SK-N-SH treated with all-trans-retinoic acid at 6 μM for 48 hours (cell line): Measurements from ENCODE around the gene CLOCK.

Experiments used
- ATAC-seq: fragments of 200-7000 bp; cut with Tn5 transposase; 3 replicates; pipeline ENCODE4 v1.9.1; 2020; ENCODE audit warnings: mild to moderate bottlenecking, moderate library complexity
- CSDC2 ChIP-seq: fragments of 250-450 bp; sonication (Bioruptor Pico); IDR thresholded peaks from 2 replicates; pipeline ENCODE4 v1.5.0; 2020; ENCODE audit warnings: mild to moderate bottlenecking, moderate library complexity
- ESRRG ChIP-seq: fragments of 250-450 bp; sonication (Bioruptor Pico); IDR thresholded peaks from 2 replicates; pipeline ENCODE4 v1.6.1; 2021; ENCODE audit warnings: mild to moderate bottlenecking
- GLIS3 ChIP-seq: fragments of 250-450 bp; sonication (Bioruptor Pico); IDR thresholded peaks from 2 replicates; pipeline ENCODE4 v1.5.0; 2020; ENCODE audit warnings: mild to moderate bottlenecking, moderate library complexity
- ISL1 ChIP-seq: fragments of 250-450 bp; sonication (Bioruptor Pico); IDR thresholded peaks from 2 replicates; pipeline ENCODE4 v2.1.2; 2022; ENCODE audit warnings: mild to moderate bottlenecking, moderate library complexity
- OSR1 ChIP-seq: fragments of 250-450 bp; sonication (Bioruptor Pico); IDR thresholded peaks from 2 replicates; pipeline ENCODE4 v1.8.0; 2022; ENCODE audit warnings: moderate library complexity, mild to moderate bottlenecking, inconsistent platforms
- PATZ1 ChIP-seq: fragments of 250-450 bp; sonication (Bioruptor Pico); IDR thresholded peaks from 2 replicates; pipeline ENCODE4 v1.8.0; 2020; ENCODE audit warnings: mild to moderate bottlenecking, moderate library complexity, borderline replicate concordance
- RARB ChIP-seq: fragments of 250-450 bp; sonication (Bioruptor Pico); IDR thresholded peaks from 2 replicates; pipeline ENCODE4 v1.8.0; 2021; ENCODE audit warnings: mild to moderate bottlenecking, moderate library complexity
- SNAI2 ChIP-seq: fragments of 250-450 bp; sonication (Bioruptor Pico); IDR thresholded peaks from 2 replicates; pipeline ENCODE4 v1.5.0; 2020; ENCODE audit warnings: mild to moderate bottlenecking, moderate library complexity
- TCF4 ChIP-seq: fragments of 250-450 bp; sonication (Bioruptor Pico); IDR thresholded peaks from 2 replicates; pipeline ENCODE4 v1.8.0; 2021; ENCODE audit warnings: mild to moderate bottlenecking, moderate library complexity, borderline replicate concordance
- TOX ChIP-seq: fragments of 250-450 bp; sonication (Bioruptor Pico); IDR thresholded peaks from 2 replicates; pipeline ENCODE4 v1.8.0; 2021; ENCODE audit warnings: mild to moderate bottlenecking, moderate library complexity, borderline replicate concordance
- ZC3H10 ChIP-seq: fragments of 250-450 bp; sonication (Bioruptor Pico); IDR thresholded peaks from 2 replicates; pipeline ENCODE4 v1.5.1; 2021; ENCODE audit warnings: mild to moderate bottlenecking, moderate library complexity
- ZFP3 ChIP-seq: fragments of 250-450 bp; sonication (Bioruptor Pico); IDR thresholded peaks from 2 replicates; pipeline ENCODE4 v1.5.0; 2020; ENCODE audit warnings: mild to moderate bottlenecking, moderate library complexity
- ZNF565 ChIP-seq: fragments of 450-650 bp; formaldehyde crosslinking; conservative IDR thresholded peaks from 2 replicates; pipeline ENCODE4 v1.5.0; 2020; ENCODE audit warnings: low read depth, mild to moderate bottlenecking, moderate library complexity
- ZNF70 ChIP-seq: fragments of 450-650 bp; formaldehyde crosslinking; IDR thresholded peaks from 2 replicates; pipeline ENCODE4 v1.5.0; 2020; ENCODE audit warnings: mild to moderate bottlenecking, moderate library complexity
- TF ChIP-seq, protein P1 (sequence below): fragments of 250-450 bp; sonication (Bioruptor Pico); IDR thresholded peaks from 2 replicates; pipeline ENCODE4 v1.5.1; 2021; ENCODE audit warnings: mild to moderate bottlenecking, moderate library complexity
- TF ChIP-seq, protein P2 (sequence below): fragments of 250-450 bp; sonication (Bioruptor Pico); IDR thresholded peaks from 2 replicates; pipeline ENCODE4 v1.5.1; 2020; ENCODE audit warnings: low read depth, mild to moderate bottlenecking, moderate library complexity
- TF ChIP-seq, protein P3 (sequence below): fragments of 250-450 bp; sonication (Bioruptor Pico); IDR thresholded peaks from 2 replicates; pipeline ENCODE4 v1.8.0; 2021; ENCODE audit warnings: low read depth, mild to moderate bottlenecking, moderate library complexity, borderline replicate concordance

The CLOCK gene

DNA sequence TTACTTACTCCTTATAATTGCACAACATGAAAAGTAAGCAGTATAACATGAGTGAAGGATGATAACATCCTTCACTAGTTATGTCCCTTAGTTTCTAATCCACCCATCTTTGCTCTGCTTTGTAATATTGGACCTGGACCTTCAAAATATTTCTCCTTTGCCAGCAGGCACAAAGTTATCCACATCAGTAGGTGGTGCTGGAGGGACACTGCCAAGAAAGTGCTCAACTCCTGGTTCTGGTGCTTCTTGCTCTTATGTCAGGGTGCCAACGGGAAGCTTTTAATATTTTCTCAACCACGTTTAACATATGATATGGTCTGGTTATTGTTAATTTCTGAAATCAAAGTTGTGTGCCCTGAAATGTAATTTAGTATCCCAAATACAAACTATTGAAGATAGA is 101.9 kb downstream of the CLOCK start:
- ATAC-seq = peak; percentile 59
- TF ChIP-seq GLIS3 (CRISPR knock-in tag) = no peak
- no peak for TF ChIP-seq ISL1 (CRISPR knock-in tag)
- TF ChIP-seq OSR1 (CRISPR knock-in tag) = no peak
- TF ChIP-seq ESRRG (CRISPR knock-in tag) = no peak
- TF ChIP-seq, protein P1, sequence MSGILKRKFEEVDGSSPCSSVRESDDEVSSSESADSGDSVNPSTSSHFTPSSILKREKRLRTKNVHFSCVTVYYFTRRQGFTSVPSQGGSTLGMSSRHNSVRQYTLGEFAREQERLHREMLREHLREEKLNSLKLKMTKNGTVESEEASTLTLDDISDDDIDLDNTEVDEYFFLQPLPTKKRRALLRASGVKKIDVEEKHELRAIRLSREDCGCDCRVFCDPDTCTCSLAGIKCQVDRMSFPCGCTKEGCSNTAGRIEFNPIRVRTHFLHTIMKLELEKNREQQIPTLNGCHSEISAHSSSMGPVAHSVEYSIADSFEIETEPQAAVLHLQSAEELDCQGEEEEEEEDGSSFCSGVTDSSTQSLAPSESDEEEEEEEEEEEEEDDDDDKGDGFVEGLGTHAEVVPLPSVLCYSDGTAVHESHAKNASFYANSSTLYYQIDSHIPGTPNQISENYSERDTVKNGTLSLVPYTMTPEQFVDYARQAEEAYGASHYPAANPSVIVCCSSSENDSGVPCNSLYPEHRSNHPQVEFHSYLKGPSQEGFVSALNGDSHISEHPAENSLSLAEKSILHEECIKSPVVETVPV (CRISPR knock-in tag) = no peak
- no peak for TF ChIP-seq RARB (CRISPR knock-in tag)
- no peak for TF ChIP-seq ZNF565
- TF ChIP-seq CSDC2 (CRISPR knock-in tag) = no peak
- no peak for TF ChIP-seq TOX
- no peak for TF ChIP-seq PATZ1
- no peak for TF ChIP-seq ZNF70

GRCh38 chr4:55442541-55442940 is 104.2 kb downstream of the CLOCK start:
- peak; percentile 16; the same call in 1 of the 3 replicates for ATAC-seq
- TF ChIP-seq OSR1 (CRISPR knock-in tag) (no peak), ESRRG (CRISPR knock-in tag) (no peak), ZNF565 (no peak)
- TF ChIP-seq, protein P2, sequence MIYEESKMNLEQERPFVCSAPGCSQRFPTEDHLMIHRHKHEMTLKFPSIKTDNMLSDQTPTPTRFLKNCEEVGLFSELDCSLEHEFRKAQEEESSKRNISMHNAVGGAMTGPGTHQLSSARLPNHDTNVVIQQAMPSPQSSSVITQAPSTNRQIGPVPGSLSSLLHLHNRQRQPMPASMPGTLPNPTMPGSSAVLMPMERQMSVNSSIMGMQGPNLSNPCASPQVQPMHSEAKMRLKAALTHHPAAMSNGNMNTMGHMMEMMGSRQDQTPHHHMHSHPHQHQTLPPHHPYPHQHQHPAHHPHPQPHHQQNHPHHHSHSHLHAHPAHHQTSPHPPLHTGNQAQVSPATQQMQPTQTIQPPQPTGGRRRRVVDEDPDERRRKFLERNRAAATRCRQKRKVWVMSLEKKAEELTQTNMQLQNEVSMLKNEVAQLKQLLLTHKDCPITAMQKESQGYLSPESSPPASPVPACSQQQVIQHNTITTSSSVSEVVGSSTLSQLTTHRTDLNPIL = no peak
- TF ChIP-seq, protein P3, sequence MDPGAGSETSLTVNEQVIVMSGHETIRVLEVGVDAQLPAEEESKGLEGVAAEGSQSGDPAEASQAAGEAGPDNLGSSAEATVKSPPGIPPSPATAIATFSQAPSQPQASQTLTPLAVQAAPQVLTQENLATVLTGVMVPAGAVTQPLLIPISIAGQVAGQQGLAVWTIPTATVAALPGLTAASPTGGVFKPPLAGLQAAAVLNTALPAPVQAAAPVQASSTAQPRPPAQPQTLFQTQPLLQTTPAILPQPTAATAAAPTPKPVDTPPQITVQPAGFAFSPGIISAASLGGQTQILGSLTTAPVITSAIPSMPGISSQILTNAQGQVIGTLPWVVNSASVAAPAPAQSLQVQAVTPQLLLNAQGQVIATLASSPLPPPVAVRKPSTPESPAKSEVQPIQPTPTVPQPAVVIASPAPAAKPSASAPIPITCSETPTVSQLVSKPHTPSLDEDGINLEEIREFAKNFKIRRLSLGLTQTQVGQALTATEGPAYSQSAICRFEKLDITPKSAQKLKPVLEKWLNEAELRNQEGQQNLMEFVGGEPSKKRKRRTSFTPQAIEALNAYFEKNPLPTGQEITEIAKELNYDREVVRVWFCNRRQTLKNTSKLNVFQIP (CRISPR knock-in tag) = no peak
- TF ChIP-seq, all 23 proteins: peak for 0

DNA sequence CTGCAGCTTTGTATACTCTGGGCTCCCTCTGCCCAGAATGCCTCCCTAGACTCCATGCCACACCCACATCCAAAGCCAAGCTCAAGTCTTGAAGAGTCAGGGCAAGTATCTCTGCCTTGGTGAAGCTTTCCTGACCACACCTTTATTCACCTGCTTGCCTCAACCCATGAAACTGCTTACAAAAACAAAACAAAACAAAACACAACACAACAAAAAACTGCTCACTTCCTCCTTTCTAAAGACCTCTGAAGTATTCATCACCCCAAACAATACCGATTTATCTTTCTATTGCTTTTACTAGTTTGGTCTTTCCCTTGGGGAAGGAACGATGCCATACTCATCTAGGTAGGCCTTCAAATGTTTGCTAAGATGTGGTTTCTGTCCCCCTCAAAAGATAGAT is 105.9 kb downstream of the CLOCK start:
- TF ChIP-seq PATZ1 = no peak
- TF ChIP-seq, protein P2 = no peak
- no peak for TF ChIP-seq TCF4 (CRISPR knock-in tag)
- no peak for TF ChIP-seq GLIS3 (CRISPR knock-in tag)
- no peak for TF ChIP-seq RARB (CRISPR knock-in tag)
- TF ChIP-seq SNAI2 (CRISPR knock-in tag) = no peak
- TF ChIP-seq ZNF565 = no peak
- TF ChIP-seq ZNF70 = no peak
- TF ChIP-seq TOX = no peak
- TF ChIP-seq ISL1 (CRISPR knock-in tag) = no peak
- ATAC-seq = no peak

DNA sequence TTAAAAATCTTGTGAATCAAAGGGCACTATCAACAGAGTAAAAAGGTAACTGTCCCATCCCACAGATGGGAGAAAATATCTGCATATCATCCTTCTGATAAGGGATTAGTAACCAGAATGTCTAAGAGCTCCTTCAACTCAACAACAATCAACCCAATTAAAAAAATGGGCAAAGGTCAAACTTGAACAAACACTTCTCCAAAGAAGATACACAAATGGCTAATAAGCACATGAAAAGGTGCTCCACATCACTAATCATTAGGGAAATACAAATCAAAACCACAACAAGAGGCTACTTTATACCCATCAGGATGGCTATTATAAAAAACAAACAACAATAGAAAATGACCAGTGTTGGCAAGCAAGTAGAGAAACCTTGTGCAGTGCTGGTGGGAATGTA is 107.7 kb downstream of the CLOCK start:
- ATAC-seq = no peak

More for the DNA sequence above, 107.7 kb downstream of the CLOCK start:
- TF ChIP-seq CSDC2 (CRISPR knock-in tag) = no peak
- TF ChIP-seq ZNF70 = no peak
- no peak for TF ChIP-seq ISL1 (CRISPR knock-in tag)
- no peak for TF ChIP-seq ZFP3 (CRISPR knock-in tag)
- no peak for TF ChIP-seq ZC3H10 (CRISPR knock-in tag)
- TF ChIP-seq OSR1 (CRISPR knock-in tag) = no peak
- TF ChIP-seq PATZ1 = no peak
- no peak for TF ChIP-seq TCF4 (CRISPR knock-in tag)
- TF ChIP-seq TOX = no peak
- TF ChIP-seq, protein P3 (CRISPR knock-in tag) = no peak
- no peak for TF ChIP-seq GLIS3 (CRISPR knock-in tag)
- no peak for TF ChIP-seq ESRRG (CRISPR knock-in tag)
